Suprapubic skin (tissue), 3 donors: Measurements from ENCODE around the gene TMEM179.

ENCODE experiments used
- EP300 ChIP-seq: sonication (generic); formaldehyde crosslinking; IDR thresholded peaks from one replicate; pipeline ENCODE4 v1.6.1; 2017; ENCODE audit warnings: antibody characterized with exemption
- POLR2A ChIP-seq, 2 donors: fragments of 450-650 bp; IDR thresholded peaks; one replicate each; pipeline ENCODE4 v1.6.1; 2017; ENCODE audit warnings: antibody characterized with exemption in 2 of 2, mild to moderate bottlenecking in 2 of 2, moderate library complexity in 2 of 2
- TF ChIP-seq, protein P1 (sequence below), 2 donors: fragments of 200-600 bp in 1 of 2; fragments of 450-650 bp in 1 of 2; sonication (generic) in 1 of 2; IDR thresholded peaks; one replicate each; pipeline ENCODE4 v1.5.1; 2016 to 2019; ENCODE audit warnings: antibody characterized with exemption in 2 of 2, mild to moderate bottlenecking in 1 of 2, moderate library complexity in 1 of 2

DNA sequence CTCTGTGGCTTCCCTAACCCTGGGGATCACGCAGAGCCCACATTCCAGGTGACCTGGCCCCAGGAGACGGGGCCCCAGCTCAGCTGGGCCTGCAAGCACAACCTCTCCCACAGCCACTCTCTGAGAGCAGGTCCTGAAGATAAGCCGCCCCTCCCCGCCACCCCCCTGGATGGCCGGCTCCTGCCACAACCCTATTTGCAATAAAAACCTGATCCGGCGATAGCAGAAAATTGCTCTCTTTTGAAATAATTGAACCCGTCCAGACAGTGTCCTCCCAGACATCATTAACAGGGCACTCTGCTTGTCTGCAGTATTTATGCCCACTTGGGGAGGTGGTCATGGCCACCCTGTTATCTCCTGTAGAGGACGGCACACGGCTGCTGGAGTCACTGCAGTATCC, 20.0 kb downstream of the TMEM179 start:
- TF ChIP-seq, protein P1, sequence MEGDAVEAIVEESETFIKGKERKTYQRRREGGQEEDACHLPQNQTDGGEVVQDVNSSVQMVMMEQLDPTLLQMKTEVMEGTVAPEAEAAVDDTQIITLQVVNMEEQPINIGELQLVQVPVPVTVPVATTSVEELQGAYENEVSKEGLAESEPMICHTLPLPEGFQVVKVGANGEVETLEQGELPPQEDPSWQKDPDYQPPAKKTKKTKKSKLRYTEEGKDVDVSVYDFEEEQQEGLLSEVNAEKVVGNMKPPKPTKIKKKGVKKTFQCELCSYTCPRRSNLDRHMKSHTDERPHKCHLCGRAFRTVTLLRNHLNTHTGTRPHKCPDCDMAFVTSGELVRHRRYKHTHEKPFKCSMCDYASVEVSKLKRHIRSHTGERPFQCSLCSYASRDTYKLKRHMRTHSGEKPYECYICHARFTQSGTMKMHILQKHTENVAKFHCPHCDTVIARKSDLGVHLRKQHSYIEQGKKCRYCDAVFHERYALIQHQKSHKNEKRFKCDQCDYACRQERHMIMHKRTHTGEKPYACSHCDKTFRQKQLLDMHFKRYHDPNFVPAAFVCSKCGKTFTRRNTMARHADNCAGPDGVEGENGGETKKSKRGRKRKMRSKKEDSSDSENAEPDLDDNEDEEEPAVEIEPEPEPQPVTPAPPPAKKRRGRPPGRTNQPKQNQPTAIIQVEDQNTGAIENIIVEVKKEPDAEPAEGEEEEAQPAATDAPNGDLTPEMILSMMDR (IDR thresholded peaks at IDR 0.05), result no peak
- TF ChIP-seq POLR2A (IDR thresholded peaks at IDR 0.05) (no peak), EP300 (no peak)
